ENCODE results near the gene CITED2.

DNA sequence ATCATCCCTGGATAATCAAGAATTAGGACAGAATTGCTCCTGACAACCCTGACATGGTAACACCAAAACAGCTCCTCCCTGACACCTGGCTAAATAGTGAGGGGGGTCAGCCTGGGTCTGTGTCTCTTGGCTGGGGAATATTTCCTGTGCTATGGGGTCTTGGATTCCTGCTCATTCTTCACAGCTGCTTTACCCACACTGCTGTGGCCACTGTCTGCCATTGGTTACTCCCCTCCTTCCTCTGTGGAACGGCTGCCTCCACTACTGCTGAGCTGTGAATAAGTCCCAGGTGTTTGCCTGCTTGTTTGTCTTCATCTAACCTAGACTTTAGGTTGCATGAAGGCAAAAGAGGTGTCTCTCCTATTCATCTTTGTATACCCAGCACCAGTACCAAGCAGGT is 48.8 kb downstream of the CITED2 start:
- TF ChIP-seq, protein P1, sequence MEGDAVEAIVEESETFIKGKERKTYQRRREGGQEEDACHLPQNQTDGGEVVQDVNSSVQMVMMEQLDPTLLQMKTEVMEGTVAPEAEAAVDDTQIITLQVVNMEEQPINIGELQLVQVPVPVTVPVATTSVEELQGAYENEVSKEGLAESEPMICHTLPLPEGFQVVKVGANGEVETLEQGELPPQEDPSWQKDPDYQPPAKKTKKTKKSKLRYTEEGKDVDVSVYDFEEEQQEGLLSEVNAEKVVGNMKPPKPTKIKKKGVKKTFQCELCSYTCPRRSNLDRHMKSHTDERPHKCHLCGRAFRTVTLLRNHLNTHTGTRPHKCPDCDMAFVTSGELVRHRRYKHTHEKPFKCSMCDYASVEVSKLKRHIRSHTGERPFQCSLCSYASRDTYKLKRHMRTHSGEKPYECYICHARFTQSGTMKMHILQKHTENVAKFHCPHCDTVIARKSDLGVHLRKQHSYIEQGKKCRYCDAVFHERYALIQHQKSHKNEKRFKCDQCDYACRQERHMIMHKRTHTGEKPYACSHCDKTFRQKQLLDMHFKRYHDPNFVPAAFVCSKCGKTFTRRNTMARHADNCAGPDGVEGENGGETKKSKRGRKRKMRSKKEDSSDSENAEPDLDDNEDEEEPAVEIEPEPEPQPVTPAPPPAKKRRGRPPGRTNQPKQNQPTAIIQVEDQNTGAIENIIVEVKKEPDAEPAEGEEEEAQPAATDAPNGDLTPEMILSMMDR (conservative IDR thresholded peaks at IDR 0.05): no peak
- no peak for TF ChIP-seq EZH2 (IDR thresholded peaks at IDR 0.05; ENCODE audit: low read depth)

Data from PC-9 (cell line).